LNCAP (cell line): ENCODE data around the gene FOSL2.

Experiments used
- CTCF ChIP-seq: fragments of 450-650 bp; IDR thresholded peaks from 2 replicates; pipeline ENCODE4 v1.5.1; 2017; ENCODE audit warnings: mild to moderate bottlenecking

FOSL2 gene

GRCh38 chr2:28373854-28374253 lies 18.8 kb upstream of the FOSL2 start:
- no peak for TF ChIP-seq CTCF

- TF ChIP-seq CTCF, result no peak
These were observed 18.3 kb upstream of the FOSL2 start for GRCh38 chr2:28374331-28374730.

- no peak for TF ChIP-seq CTCF
These were observed 17.4 kb upstream of the FOSL2 start for GRCh38 chr2:28375236-28375635.

GRCh38 chr2:28375742-28376631 lies 16.7 kb upstream of the FOSL2 start:
- no peak for TF ChIP-seq CTCF

GRCh38 chr2:28377195-28377816 lies 15.4 kb upstream of the FOSL2 start:
- no peak for TF ChIP-seq CTCF

DNA sequence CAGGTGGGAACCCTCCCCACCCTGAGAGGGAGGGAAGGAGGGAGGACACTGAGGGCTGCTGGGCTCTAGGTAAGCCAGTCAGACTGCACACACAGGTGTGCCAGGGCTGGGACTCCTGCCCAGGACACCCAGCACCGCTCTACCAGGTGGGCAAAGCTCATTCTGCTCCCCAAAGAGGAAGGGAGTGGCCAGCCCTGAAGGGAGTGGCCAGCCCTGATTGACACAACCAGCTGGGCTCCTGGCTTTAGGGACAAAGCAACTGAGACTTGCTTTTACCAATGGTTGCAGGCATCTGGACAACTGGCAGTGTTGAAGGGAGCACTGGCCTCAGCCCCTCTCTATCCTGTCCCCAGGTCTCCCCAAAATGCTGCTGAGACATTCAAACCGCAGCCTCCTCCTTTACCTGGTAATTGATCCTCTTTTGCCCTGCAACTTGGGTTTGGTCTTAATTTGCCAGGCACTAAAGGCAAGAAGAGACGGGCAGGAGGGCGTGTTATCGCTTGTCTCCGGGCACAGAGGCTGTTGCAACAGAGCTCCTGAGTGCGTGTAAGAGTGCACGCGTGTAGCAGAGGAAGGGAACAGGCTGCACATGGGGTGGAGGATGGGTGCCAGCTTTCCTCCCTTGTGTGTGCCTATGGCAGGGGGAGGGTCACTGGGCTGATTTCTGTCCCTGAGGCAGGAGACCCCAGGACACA lies 14.5 kb upstream of the FOSL2 start:
- TF ChIP-seq CTCF, result no peak

DNA sequence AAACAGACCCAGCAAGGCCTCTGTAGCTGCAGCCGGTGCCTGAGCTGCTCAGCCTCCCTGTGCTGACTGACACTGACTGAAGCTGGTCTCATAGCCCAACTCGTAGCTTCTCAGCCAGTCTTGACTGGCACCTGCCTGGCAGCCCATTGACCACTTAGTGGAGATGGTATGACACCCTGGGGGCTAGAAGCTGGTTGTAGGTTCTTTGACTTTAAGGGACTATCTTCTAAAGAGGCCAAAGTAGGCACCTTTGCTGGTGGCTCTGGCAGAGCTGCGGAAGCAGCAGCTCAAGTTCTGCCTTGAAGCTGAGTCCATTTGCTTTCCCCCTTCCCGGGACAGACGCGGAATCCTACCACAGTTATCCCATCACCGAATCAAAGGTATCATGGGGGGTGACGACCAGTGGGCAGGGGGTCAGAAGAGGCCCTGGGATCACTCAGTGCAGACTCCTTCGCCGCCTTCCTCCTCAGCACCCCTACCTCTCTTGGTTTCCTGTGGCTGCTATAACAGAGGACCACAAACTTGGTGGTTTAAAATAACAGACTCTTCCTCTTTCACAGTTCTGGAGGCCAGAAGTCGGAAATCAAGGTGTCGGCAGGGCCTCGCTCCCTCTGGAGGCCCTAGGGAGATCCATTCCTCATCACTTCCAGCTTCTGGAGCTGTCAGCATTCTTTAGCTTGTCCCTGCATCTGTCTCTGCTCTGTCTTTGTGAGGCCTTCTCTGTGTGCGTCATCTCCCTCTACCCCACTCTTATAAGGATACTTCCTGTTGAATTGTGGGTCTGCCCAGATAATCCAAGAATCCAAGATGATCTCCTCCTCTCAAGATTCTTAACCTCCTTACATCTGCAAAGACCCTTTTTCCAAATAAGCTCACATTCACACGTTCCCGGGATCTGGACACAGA lies 13.7 kb upstream of the FOSL2 start:
- no peak for TF ChIP-seq CTCF
